Ovary (tissue), 3 donors: ENCODE results near the gene SAXO2.

ENCODE experiments used
- EP300 ChIP-seq: sonication (generic); formaldehyde crosslinking; IDR thresholded peaks from one replicate; pipeline ENCODE4 v1.6.1; 2017; ENCODE audit warnings: antibody characterized with exemption
- POLR2A ChIP-seq: fragments of 450-650 bp; IDR thresholded peaks from one replicate; pipeline ENCODE4 v1.6.1; 2017; ENCODE audit warnings: antibody characterized with exemption, mild to moderate bottlenecking, moderate library complexity
- TF ChIP-seq, protein P1 (sequence below), 3 donors: fragments of 450-650 bp in 2 of 3; fragments of 200-600 bp in 1 of 3; IDR thresholded peaks; one replicate each; pipeline versions ENCODE4 v1.5.1 to v1.8.0; 2016 to 2022; ENCODE audit warnings: antibody characterized with exemption in 3 of 3, mild to moderate bottlenecking in 1 of 3
- donor health status: DM: no; HTN: no; CAD: no.

DNA sequence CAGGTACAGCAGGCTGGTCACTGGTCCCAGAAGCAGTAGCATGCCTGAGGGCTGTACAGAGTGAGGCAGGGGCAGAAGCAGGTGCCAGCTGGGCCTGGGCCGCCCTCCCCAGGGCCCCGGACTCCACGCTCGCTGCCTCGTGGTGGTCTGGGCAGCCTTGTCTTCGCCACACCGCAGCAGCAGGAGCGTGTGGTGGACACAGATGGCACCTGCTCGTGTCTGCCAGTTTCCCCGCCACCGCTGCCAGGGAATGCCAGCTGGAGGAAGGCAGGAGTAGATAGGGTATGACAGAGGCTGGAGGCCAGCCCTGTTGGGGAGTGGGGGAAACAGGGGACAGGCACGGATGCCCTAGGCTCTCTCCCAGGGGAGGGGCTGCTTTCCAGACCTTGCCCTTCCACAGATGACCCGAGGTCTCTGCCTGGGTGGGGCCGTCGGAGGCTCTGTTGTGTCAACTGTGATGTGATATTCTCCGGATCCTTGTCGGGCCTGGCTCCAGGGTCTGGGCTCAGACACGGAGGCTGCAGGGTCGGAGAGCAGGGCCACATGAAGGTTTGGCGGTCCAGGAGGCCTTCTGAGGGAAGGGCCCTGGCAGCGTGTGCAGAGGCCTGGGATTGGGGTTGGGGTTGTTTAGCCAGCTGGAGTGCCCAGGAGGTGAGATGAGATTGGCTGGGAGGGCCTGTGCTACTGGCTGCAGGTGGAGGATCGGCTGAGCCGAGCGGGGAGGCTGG, 53.1 kb downstream of the SAXO2 start:
- no peak for TF ChIP-seq EP300
- TF ChIP-seq, protein P1, sequence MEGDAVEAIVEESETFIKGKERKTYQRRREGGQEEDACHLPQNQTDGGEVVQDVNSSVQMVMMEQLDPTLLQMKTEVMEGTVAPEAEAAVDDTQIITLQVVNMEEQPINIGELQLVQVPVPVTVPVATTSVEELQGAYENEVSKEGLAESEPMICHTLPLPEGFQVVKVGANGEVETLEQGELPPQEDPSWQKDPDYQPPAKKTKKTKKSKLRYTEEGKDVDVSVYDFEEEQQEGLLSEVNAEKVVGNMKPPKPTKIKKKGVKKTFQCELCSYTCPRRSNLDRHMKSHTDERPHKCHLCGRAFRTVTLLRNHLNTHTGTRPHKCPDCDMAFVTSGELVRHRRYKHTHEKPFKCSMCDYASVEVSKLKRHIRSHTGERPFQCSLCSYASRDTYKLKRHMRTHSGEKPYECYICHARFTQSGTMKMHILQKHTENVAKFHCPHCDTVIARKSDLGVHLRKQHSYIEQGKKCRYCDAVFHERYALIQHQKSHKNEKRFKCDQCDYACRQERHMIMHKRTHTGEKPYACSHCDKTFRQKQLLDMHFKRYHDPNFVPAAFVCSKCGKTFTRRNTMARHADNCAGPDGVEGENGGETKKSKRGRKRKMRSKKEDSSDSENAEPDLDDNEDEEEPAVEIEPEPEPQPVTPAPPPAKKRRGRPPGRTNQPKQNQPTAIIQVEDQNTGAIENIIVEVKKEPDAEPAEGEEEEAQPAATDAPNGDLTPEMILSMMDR (IDR thresholded peaks at IDR 0.05): no peak
- TF ChIP-seq POLR2A: no peak
